SK-N-SH treated with all-trans-retinoic acid at 6 μM for 48 hours (cell line): ENCODE measurements around the gene SLC7A4.

Experiments used
- ARNTL ChIP-seq: fragments of 450-650 bp; formaldehyde crosslinking; IDR thresholded peaks from 2 replicates; pipeline ENCODE4 v1.5.0; 2020; ENCODE audit warnings: low read depth, mild to moderate bottlenecking, moderate library complexity, borderline replicate concordance
- ISL1 ChIP-seq: fragments of 250-450 bp; sonication (Bioruptor Pico); IDR thresholded peaks from 2 replicates; pipeline ENCODE4 v2.1.2; 2022; ENCODE audit warnings: mild to moderate bottlenecking, moderate library complexity
- OSR1 ChIP-seq: fragments of 250-450 bp; sonication (Bioruptor Pico); IDR thresholded peaks from 2 replicates; pipeline ENCODE4 v1.8.0; 2022; ENCODE audit warnings: moderate library complexity, mild to moderate bottlenecking, inconsistent platforms
- TF ChIP-seq, protein P1 (sequence below): fragments of 250-450 bp; sonication (Bioruptor Pico); IDR thresholded peaks from 2 replicates; pipeline ENCODE4 v1.8.0; 2020; ENCODE audit warnings: mild to moderate bottlenecking, moderate library complexity, borderline replicate concordance
- TF ChIP-seq, protein P2 (sequence below): fragments of 250-450 bp; sonication (Bioruptor Pico); IDR thresholded peaks from 2 replicates; pipeline ENCODE4 v1.5.1; 2020; ENCODE audit warnings: low read depth, mild to moderate bottlenecking, moderate library complexity

GRCh38 chr22:21025763-21026755 lies 6.3 kb downstream of the SLC7A4 start:
- TF ChIP-seq ISL1 (CRISPR knock-in tag) (no peak), OSR1 (CRISPR knock-in tag) (no peak), ARNTL (CRISPR knock-in tag) (no peak)
- TF ChIP-seq, protein P1, sequence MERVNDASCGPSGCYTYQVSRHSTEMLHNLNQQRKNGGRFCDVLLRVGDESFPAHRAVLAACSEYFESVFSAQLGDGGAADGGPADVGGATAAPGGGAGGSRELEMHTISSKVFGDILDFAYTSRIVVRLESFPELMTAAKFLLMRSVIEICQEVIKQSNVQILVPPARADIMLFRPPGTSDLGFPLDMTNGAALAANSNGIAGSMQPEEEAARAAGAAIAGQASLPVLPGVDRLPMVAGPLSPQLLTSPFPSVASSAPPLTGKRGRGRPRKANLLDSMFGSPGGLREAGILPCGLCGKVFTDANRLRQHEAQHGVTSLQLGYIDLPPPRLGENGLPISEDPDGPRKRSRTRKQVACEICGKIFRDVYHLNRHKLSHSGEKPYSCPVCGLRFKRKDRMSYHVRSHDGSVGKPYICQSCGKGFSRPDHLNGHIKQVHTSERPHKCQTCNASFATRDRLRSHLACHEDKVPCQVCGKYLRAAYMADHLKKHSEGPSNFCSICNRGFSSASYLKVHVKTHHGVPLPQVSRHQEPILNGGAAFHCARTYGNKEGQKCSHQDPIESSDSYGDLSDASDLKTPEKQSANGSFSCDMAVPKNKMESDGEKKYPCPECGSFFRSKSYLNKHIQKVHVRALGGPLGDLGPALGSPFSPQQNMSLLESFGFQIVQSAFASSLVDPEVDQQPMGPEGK = no peak
- TF ChIP-seq, protein P2, sequence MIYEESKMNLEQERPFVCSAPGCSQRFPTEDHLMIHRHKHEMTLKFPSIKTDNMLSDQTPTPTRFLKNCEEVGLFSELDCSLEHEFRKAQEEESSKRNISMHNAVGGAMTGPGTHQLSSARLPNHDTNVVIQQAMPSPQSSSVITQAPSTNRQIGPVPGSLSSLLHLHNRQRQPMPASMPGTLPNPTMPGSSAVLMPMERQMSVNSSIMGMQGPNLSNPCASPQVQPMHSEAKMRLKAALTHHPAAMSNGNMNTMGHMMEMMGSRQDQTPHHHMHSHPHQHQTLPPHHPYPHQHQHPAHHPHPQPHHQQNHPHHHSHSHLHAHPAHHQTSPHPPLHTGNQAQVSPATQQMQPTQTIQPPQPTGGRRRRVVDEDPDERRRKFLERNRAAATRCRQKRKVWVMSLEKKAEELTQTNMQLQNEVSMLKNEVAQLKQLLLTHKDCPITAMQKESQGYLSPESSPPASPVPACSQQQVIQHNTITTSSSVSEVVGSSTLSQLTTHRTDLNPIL = no peak
